SH-SY5Y (cell line): ENCODE data around the gene MIXL1.

Source experiments
- GATA2 ChIP-seq: IDR thresholded peaks from 2 replicates; pipeline ENCODE4 v1.6.1; 2011; ENCODE audit warnings: mild to moderate bottlenecking, low read depth, low read length
- GATA3 ChIP-seq: IDR thresholded peaks from 2 replicates; pipeline ENCODE4 v1.6.1; 2011; ENCODE audit warnings: low read depth, mild to moderate bottlenecking, low read length, moderate library complexity

GRCh38 chr1:226187019-226187322, 36.5 kb upstream of the MIXL1 start:
- no peak for TF ChIP-seq GATA2
- TF ChIP-seq GATA3, result no peak
